ENCODE measurements around the gene MAP6. TPM values are rescaled to one million over a fixed set of nuclear protein-coding genes. Genes with fewer than 3 reads are reported as not detected.
A peak's percentile ranks its signal among the peaks of the same experiment; 100 is the strongest.

Gene MAP6
- total and polyA plus RNA-seq, 12 donors, result 1.2 to 9.1 (median 5.8) TPM

DNA sequence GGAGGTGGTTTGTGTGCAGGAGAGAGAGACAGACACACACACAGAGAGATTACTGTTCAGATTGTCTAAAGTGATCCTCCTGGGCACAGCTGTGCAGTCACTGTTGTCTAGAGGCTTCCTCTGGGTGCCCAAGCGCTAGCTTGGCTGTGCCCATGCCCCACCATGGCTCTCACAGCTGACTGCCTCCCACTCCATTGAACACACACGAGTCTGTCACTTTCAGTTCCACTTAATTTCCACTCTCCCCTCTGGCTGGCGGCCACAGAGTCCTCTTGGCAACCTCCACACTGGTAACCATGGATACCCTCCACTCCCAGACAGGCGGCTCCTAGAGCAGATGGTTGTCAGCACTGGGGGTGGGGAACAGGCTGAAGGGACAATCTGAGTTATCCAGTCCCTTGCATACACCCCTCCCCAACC, 29.1 kb downstream of the MAP6 start:
- Histone ChIP-seq H3K9me3 (no peaks in the 10 kb centered on the region), H3K36me3 (no peaks in the 10 kb centered on the region), H3K27me3 (no peaks in the 10 kb centered on the region), H3K4me3 (no peak overlapping the region), H3K4me1 (peaks cover 0 to 27% (median 12%) of the 10 kb centered on the region in 9 donors), H3K27ac (peak overlapping the region in 1 of 10 donors; percentile 14)
- DNase-seq (peak; percentile 66 to 84), ATAC-seq (peak; percentile 88 to 95 (median 92))
- 8% methylated on average over 4 of the region's 4 CpGs for WGBS, 2 donors
- intact Hi-C loops (cut with DNase I), result no loop called here
- TF ChIP-seq, protein P1, sequence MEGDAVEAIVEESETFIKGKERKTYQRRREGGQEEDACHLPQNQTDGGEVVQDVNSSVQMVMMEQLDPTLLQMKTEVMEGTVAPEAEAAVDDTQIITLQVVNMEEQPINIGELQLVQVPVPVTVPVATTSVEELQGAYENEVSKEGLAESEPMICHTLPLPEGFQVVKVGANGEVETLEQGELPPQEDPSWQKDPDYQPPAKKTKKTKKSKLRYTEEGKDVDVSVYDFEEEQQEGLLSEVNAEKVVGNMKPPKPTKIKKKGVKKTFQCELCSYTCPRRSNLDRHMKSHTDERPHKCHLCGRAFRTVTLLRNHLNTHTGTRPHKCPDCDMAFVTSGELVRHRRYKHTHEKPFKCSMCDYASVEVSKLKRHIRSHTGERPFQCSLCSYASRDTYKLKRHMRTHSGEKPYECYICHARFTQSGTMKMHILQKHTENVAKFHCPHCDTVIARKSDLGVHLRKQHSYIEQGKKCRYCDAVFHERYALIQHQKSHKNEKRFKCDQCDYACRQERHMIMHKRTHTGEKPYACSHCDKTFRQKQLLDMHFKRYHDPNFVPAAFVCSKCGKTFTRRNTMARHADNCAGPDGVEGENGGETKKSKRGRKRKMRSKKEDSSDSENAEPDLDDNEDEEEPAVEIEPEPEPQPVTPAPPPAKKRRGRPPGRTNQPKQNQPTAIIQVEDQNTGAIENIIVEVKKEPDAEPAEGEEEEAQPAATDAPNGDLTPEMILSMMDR (IDR thresholded peaks at IDR 0.05), result no peak

DNA sequence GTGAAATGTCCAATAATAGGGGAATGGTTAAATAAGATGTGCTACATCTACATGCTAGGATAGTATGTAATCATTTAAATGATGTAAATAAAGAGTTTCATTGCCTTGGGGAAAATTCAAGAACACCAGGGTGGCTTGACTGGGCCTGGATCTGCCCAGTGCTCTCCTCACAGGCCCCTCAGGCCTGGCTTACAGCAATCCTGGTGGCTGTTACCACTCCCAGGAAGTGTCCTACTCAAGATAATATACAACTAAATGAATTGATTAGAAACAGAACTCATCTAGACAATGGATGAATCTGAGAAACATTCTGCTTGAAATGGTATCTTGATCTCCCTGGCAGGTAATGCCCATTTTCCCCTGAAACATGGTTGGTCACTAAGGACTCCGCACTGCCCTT, 30.8 kb downstream of the MAP6 start:
- no peaks in the 10 kb centered on the region for H3K9me3 ChIP-seq
- no peak for DNase-seq
- H3K4me3 ChIP-seq, result no peak overlapping the region
- H3K27me3 ChIP-seq, result no peaks in the 10 kb centered on the region
- ATAC-seq, result no peak
- H3K4me1 ChIP-seq, result peaks cover 0 to 32% (median 13%) of the 10 kb centered on the region in 9 donors
- TF ChIP-seq, protein P1 (IDR thresholded peaks at IDR 0.05), result no peak
- H3K36me3 ChIP-seq, result no peaks in the 10 kb centered on the region
- no peak overlapping the region for H3K27ac ChIP-seq
- WGBS, 2 donors, result 96% methylated on average over 1 of the region's 1 CpG
- intact Hi-C loops (cut with DNase I), result no loop called here

DNA sequence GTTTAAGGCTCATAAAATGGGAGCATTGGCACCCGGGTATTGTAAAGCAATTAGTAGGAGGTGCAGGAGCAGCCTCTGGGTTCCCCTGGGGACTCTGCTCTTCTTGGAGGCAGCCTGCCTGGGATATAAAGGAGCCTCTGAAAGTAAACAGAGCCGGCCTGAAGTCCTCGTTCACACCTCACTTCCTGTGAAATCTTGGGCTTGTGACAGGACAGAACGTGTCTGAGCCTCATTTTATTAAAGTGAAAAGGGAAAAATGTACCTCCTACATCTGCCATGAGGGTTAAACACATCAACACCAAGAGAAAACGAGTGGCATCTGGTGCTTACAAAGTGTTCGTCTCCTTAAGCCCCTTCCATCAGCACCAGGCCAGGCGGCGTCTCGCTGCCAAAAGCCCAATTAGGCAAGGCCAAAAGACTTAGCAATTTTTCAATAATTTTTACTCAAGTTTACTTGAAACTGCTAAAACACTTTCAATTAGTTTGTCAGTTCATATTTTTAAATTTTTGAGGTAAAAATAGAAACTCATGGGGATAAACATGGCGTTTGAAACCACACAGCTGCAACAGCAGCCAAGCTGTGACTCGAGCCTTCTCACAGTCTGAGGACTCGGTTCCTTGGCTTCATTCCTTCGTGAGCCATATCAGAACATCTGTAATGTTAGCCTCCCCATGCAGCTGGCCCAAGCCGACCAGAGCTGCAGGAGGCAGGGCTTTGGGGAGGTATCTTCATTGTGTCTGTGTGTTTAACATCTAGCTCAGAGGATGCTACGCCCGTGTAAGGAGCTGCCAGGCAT, 33.6 kb downstream of the MAP6 start:
- intact Hi-C loops (cut with DNase I), result no loop called here
- TF ChIP-seq, protein P1 (IDR thresholded peaks at IDR 0.05), result no peak
- 44 to 53% methylated on average over 16 of the region's 16 CpGs for WGBS, 2 donors

DNA sequence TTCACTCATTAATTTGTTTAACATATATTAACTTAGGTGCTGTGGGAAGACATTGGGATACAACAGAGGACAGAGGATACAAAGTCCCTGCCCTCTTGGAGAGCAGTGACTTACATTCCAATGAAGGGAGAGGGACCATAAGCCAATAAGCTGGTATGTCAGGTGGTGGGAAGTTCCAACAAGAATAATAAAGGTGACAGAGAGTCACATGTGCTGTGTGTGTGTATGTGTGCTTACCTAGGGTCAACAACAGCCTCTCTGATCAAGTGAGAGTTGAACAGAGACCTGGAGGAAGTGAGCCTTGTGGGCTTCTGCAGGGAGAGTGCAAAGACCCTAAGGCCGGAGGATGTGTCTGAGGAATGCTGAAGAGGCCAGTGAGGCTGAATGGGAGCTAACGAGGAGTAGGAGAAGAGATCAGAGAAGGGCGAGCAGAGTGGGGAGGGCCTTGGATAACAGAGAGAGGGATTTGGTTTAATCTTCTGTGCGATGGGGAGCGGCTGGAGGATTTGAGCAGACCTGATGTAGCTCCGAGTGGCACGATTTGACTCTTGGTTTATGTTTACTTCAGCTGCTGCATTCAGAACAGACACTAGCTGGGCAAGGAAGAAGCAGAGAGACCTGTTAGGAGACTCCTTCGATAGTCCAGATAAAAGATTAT, 35.3 kb downstream of the MAP6 start:
- Histone ChIP-seq H3K27me3 (no peaks in the 10 kb centered on the region), H3K4me1 (peaks cover 0 to 20% (median 2%) of the 10 kb centered on the region in 9 donors), H3K36me3 (no peaks in the 10 kb centered on the region), H3K4me3 (no peak overlapping the region), H3K9me3 (no peaks in the 10 kb centered on the region), H3K27ac (no peak overlapping the region)
- TF ChIP-seq, protein P1 (IDR thresholded peaks at IDR 0.05), result no peak
- ATAC-seq, result no peak
- intact Hi-C loops (cut with DNase I), result no loop called here
- no peak for DNase-seq
- WGBS, 2 donors, result 94 to 96% methylated on average over 8 of the region's 8 CpGs

More for the DNA sequence above, 33.6 kb downstream of the MAP6 start:
- peaks cover 0 to 31% (median 11%) of the 10 kb centered on the region in 9 donors for H3K4me1 ChIP-seq
- peak overlapping the region in 8 of 10 donors; percentile 16 to 74 (median 60) for H3K27ac ChIP-seq
- no peaks in the 10 kb centered on the region for H3K9me3 ChIP-seq
- DNase-seq (peak; percentile 14 to 29), ATAC-seq (peak in 6 of 8 donors; percentile 45 to 64 (median 59))
- no peaks in the 10 kb centered on the region for H3K36me3 ChIP-seq
- H3K27me3 ChIP-seq, result no peaks in the 10 kb centered on the region
- H3K4me3 ChIP-seq, result peak overlapping the region in 1 of 10 donors; percentile 4
